Neural crest cell (in vitro differentiated cells): Measurements from ENCODE around the gene TRAPPC3. TPM values are rescaled to one million over a fixed set of nuclear protein-coding genes. Genes with fewer than 3 reads are reported as not detected.
A peak's percentile ranks its signal among the peaks of the same experiment; 100 is the strongest.

Experiments used
- DNase-seq: peaks from one replicate; pipeline ENCODE4 v3.0.0; 2021; ENCODE audit warnings: low read depth, mixed read lengths, low spot score
- H3K27ac Mint-ChIP-seq: one replicate; pipeline ENCODE4 v1.8.0; 2021; ENCODE audit warnings: mild to moderate bottlenecking, mixed read lengths; ENCODE audit not compliant: unreplicated experiment
- H3K27me3 Mint-ChIP-seq: 2 replicates; pipeline ENCODE4 v1.8.0; 2021; ENCODE audit warnings: low read depth, mild to moderate bottlenecking, mixed read lengths
- H3K36me3 Mint-ChIP-seq: 2 replicates; pipeline ENCODE4 v1.8.0; 2021; ENCODE audit warnings: low read depth, mild to moderate bottlenecking, mixed read lengths
- H3K4me1 Mint-ChIP-seq: 2 replicates; pipeline ENCODE4 v1.8.0; 2021; ENCODE audit warnings: mixed read lengths
- H3K4me3 Mint-ChIP-seq: one replicate; pipeline ENCODE4 v1.8.0; 2021; ENCODE audit warnings: mild to moderate bottlenecking, mixed read lengths
- H3K9me3 Mint-ChIP-seq: 2 replicates; pipeline ENCODE4 v1.8.0; 2021; ENCODE audit warnings: mixed read lengths
- CTCF ChIP-seq: fragments of 200-600 bp; sonication (generic); conservative IDR thresholded peaks from 2 replicates; pipeline ENCODE4 v1.5.0; 2021; ENCODE audit warnings: antibody characterized with exemption, mild to moderate bottlenecking
- total RNA-seq: library from RNA; stranded (reverse); gene quantifications from 2 replicates; pipeline ENCODE4 v1.2.1, GENCODE V29; 2021

Gene TRAPPC3
- total RNA-seq, 1 donor from 2014 or later: 52.8 TPM

- Mint-ChIP-seq H3K4me1 (peaks cover 12% of the 10 kb centered on the region), H3K27me3 (peaks cover 6% of the 10 kb centered on the region)
- TF ChIP-seq CTCF: no peak
Measured at GRCh38 chr1:36132029-36132428, 17.3 kb downstream of the TRAPPC3 start.

GRCh38 chr1:36128905-36129206 is 20.4 kb downstream of the TRAPPC3 start:
- no peaks in the 10 kb centered on the region for H3K9me3 Mint-ChIP-seq
- no peaks in the 10 kb centered on the region for H3K36me3 Mint-ChIP-seq
- peaks cover 12% of the 10 kb centered on the region for H3K4me1 Mint-ChIP-seq
- DNase-seq: no peak
- H3K27ac Mint-ChIP-seq: no peak overlapping the region
- H3K27me3 Mint-ChIP-seq: peaks cover 27% of the 10 kb centered on the region
- H3K4me3 Mint-ChIP-seq: no peak overlapping the region
- TF ChIP-seq CTCF: no peak

More at GRCh38 chr1:36132029-36132428, 17.3 kb downstream of the TRAPPC3 start:
- H3K36me3 Mint-ChIP-seq: no peaks in the 10 kb centered on the region
- no peak overlapping the region for H3K4me3 Mint-ChIP-seq
- DNase-seq: no peak
- H3K27ac Mint-ChIP-seq: no peak overlapping the region
- H3K9me3 Mint-ChIP-seq: no peaks in the 10 kb centered on the region

GRCh38 chr1:36128126-36128904 is 21.0 kb downstream of the TRAPPC3 start:
- peaks cover 32% of the 10 kb centered on the region for H3K27me3 Mint-ChIP-seq
- H3K36me3 Mint-ChIP-seq: no peaks in the 10 kb centered on the region
- no peak for TF ChIP-seq CTCF
- peaks cover 7% of the 10 kb centered on the region for H3K4me1 Mint-ChIP-seq
- H3K9me3 Mint-ChIP-seq: no peaks in the 10 kb centered on the region
- peak overlapping the region; percentile 31 for H3K4me3 Mint-ChIP-seq
- DNase-seq: no peak
- no peak overlapping the region for H3K27ac Mint-ChIP-seq

- DNase-seq: no peak
- H3K9me3 Mint-ChIP-seq: no peaks in the 10 kb centered on the region
- no peak overlapping the region for H3K27ac Mint-ChIP-seq
- peaks cover 7% of the 10 kb centered on the region for H3K4me1 Mint-ChIP-seq
- no peak overlapping the region for H3K4me3 Mint-ChIP-seq
- peaks cover 46% of the 10 kb centered on the region for H3K27me3 Mint-ChIP-seq
- H3K36me3 Mint-ChIP-seq: no peaks in the 10 kb centered on the region
- no peak for TF ChIP-seq CTCF
Measured at GRCh38 chr1:36126797-36127500, 22.3 kb downstream of the TRAPPC3 start.

- Mint-ChIP-seq H3K27me3 (peaks cover 52% of the 10 kb centered on the region), H3K36me3 (no peaks in the 10 kb centered on the region), H3K9me3 (no peaks in the 10 kb centered on the region), H3K4me3 (peak overlapping the region; percentile 56), H3K4me1 (peaks cover 7% of the 10 kb centered on the region), H3K27ac (no peak overlapping the region)
- no peak for DNase-seq
- TF ChIP-seq CTCF: no peak
Measured at GRCh38 chr1:36126005-36126716, 23.1 kb downstream of the TRAPPC3 start.
